GM11168 (cell line): Measurements from ENCODE around the gene AJAP1.
"Not testable (repeated sequence)": the region's sequence is repeated elsewhere in the genome, so short reads cannot be mapped to it uniquely, and the experiment has no call there.

Experiments
- in situ Hi-C: fragments of 300-500 bp; cut with MboI; formaldehyde crosslinking; loops from one replicate; pipeline ENCODE4 v1.12.0; 2022; ENCODE audit warnings: low sequenced_read_pairs; ENCODE audit not compliant: unreplicated experiment

Gene AJAP1

GRCh38 chr1:4653796-4654725, at the start of gene AJAP1:
TSS of gene AJAP1 (plus strand) at chr1:4654609. CDS start at chr1:4655426, 817 bp downstream.
- in situ Hi-C loops = loop anchor here (10.0 kb wide), 1 partner anchor 171 kb away; no protein-coding TSS in a partner anchor

- in situ Hi-C loops = no loop called here
These were observed 49.3 kb upstream of the AJAP1 start for GRCh38 chr1:4605158-4605557.

GRCh38 chr1:4611563-4612341, 42.7 kb upstream of the AJAP1 start:
- in situ Hi-C loops = no loop called here

- in situ Hi-C loops = no loop called here
These were observed 41.4 kb upstream of the AJAP1 start for GRCh38 chr1:4612991-4613390.

- in situ Hi-C loops = no loop called here
These were observed 40.6 kb upstream of the AJAP1 start for GRCh38 chr1:4613606-4614370.

GRCh38 chr1:4614371-4615137, 39.9 kb upstream of the AJAP1 start:
- in situ Hi-C loops = no loop called here

- in situ Hi-C loops = no loop called here
These were observed 39.3 kb upstream of the AJAP1 start for GRCh38 chr1:4615138-4615470.

- in situ Hi-C loops = no loop called here
These were observed 38.9 kb upstream of the AJAP1 start for GRCh38 chr1:4615501-4615900.

GRCh38 chr1:4616831-4617465, 37.5 kb upstream of the AJAP1 start:
- in situ Hi-C loops = no loop called here

- in situ Hi-C loops = no loop called here
These were observed 36.9 kb upstream of the AJAP1 start for GRCh38 chr1:4617506-4617905.

GRCh38 chr1:4618827-4619226, 35.6 kb upstream of the AJAP1 start:
- in situ Hi-C loops = not testable (repeated sequence)

GRCh38 chr1:4621646-4622045, 32.8 kb upstream of the AJAP1 start:
- in situ Hi-C loops = no loop called here

- in situ Hi-C loops = no loop called here
These were observed 31.6 kb upstream of the AJAP1 start for GRCh38 chr1:4622821-4623220.

GRCh38 chr1:4624141-4624715, 30.2 kb upstream of the AJAP1 start:
- in situ Hi-C loops = no loop called here

- in situ Hi-C loops = no loop called here
These were observed 29.6 kb upstream of the AJAP1 start for GRCh38 chr1:4624801-4625200.

GRCh38 chr1:4626061-4626460, 28.3 kb upstream of the AJAP1 start:
- in situ Hi-C loops = no loop called here

GRCh38 chr1:4626560-4627319, 27.7 kb upstream of the AJAP1 start:
- in situ Hi-C loops = no loop called here

- in situ Hi-C loops = no loop called here
These were observed 27.1 kb upstream of the AJAP1 start for GRCh38 chr1:4627353-4627752.
